ENCODE results near the gene TAF10.

TAF10 gene

DNA sequence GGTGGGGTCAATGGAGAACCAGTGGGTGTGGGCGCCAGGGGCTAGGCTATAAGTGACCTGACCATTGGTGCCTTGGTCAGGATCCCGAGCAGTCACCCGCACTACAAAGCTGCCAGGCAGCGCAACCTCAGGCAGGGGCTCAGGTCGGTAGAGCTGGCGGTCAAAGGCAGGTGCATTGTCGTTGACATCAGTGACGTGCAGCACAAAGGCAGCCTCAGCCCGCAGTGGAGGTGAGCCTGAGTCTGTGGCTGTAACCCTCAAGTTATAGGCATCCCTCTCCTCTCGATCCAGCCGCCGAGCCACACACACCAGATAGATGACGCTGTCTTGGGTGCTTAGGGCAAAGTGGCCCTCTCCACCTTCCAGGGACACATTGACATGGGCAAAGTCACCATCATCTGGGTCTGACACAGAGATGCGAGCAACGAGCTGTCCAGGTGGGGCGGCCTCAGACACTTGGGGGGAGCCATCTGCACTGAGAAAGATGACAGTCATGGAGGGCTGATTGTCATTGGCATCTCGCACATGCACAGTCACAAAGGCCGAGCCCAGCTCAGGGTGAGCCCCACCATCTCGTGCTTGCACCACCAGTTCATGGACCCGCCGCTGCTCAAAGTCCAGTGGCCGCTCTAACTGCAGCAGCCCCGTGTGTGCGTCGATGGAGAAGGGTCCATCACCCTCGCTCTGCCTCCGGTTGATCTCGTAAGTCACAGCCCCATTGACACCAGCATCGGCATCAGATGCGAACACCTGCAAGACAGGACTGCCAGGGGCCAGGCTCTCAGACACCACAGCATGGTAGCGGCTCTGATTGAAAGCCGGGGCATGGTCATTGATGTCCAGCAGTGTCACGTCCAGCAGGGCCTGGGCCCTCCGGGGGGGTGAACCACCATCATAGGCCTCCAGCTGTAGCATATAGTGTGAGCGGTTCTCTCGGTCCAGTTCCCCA is 28.3 kb upstream of the TAF10 start:
- no peak for DNase-seq (ENCODE audit: low read depth)

DNA sequence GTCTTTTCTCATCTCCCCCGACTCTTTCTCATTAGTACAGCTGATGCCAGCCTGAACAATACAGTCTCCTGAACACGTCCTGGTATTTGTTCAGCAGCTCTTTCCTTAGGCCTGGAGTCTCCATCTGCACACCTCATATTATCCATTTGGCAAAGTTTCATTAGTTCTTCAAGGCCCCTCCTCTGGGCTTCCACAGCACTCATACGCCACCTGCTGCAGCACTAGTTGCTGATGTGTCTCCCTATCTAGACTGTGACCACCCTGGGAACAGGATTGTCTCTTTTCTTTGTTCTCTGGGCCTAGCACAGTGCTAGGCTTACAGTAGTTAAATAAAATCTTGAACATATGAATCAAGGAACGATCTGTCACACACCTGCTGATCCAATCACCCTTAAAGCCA is 26.4 kb upstream of the TAF10 start:
- DNase-seq (ENCODE audit: low read depth), result no peak

DNA sequence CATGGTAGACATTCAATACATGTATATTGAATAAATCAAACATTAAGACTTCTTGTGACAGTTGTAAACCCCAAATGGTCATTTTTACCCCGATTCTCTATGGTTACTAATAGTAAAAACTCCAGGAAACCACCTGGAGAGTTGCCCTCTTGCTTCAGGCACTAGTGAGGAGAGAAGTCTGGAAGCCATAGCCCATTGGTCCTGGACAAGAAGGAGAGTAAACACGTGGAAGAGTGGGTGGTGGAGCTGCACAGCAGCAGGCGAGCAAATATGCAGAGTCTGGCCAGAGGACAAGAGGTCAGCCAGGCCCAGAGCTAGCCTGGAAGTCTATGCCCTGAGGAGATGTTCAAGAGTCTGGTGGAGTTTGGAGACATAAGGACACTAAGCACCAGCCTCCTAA is 25.9 kb upstream of the TAF10 start:
- DNase-seq (ENCODE audit: low read depth), result no peak

DNA sequence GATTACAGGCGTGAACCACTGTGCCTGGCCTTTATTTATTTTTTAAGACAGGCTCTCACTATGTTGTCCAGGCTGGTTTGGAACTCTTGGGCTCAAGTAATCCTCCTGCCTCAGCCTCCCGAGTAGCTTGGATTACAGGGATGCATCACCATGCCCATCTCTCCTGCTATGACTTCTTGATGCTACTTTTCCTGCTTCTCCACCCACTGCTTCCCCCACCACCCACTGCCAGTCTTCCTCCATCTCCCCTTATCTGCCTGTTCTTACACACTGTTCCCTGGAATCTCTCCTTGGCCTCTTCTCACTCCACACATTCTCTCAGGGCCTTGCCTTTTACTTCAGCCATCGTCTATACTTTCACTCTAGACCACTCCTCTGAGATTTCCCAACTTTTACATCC is 24.5 kb upstream of the TAF10 start:
- DNase-seq (ENCODE audit: low read depth), result no peak

DNA sequence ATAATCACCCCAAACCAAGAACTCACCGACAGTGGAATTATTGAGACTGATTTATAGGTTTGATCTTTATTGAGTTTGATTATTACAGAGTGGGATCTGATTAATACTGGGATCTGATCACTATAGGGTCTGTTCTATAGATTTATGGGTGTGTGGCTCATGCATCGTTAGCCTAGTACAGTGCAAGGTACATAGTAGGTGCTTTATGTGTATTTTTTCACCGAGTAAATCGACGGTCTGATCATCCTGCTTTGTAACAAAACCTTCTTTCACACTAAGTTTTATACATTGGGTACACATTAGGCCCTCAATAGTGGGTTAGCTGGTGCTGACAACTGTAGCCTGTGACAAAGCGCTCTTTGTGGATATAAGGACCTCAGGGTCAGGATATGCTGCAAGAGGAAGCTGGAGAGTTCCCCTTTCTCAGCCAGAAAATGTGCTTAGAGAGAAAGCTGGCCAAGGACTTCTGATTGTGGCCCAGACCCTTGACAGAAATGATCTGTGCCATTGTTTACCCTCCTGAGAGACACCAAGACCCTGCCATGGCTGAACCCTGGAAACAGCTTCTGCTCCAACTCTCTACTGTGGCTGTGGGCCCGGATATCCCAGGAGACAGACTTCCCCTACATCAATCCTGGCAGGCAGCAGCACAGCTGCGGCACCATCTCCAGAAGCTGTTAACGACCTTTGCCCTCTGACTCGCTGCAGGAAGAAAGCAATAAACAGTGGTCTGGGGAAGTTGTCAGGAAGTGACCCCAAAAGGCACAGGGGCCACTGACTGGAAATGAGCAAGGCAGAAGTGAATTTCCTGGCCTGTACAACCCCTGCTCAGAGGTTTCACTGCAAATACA is 23.3 kb upstream of the TAF10 start:
- DNase-seq (ENCODE audit: low read depth), result no peak

DNA sequence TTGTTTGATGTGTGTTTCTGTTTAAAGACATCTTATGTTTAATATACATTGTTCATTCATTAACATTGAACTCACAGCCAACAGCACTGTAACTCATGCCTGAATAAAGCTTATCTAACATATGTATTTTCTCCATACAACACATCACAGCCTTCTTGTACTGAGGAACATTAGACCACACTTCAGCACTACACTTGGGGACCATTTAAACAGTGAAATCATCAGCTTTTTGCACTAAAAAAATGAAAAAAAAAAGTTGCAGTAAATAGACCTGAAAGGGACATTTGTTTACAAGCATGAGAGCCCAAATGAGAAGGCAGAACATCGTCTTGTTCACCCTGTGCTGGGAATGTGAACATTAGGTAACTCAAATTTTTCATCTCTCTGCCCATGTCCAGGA is 22.5 kb upstream of the TAF10 start:
- DNase-seq (ENCODE audit: low read depth), result no peak

DNA sequence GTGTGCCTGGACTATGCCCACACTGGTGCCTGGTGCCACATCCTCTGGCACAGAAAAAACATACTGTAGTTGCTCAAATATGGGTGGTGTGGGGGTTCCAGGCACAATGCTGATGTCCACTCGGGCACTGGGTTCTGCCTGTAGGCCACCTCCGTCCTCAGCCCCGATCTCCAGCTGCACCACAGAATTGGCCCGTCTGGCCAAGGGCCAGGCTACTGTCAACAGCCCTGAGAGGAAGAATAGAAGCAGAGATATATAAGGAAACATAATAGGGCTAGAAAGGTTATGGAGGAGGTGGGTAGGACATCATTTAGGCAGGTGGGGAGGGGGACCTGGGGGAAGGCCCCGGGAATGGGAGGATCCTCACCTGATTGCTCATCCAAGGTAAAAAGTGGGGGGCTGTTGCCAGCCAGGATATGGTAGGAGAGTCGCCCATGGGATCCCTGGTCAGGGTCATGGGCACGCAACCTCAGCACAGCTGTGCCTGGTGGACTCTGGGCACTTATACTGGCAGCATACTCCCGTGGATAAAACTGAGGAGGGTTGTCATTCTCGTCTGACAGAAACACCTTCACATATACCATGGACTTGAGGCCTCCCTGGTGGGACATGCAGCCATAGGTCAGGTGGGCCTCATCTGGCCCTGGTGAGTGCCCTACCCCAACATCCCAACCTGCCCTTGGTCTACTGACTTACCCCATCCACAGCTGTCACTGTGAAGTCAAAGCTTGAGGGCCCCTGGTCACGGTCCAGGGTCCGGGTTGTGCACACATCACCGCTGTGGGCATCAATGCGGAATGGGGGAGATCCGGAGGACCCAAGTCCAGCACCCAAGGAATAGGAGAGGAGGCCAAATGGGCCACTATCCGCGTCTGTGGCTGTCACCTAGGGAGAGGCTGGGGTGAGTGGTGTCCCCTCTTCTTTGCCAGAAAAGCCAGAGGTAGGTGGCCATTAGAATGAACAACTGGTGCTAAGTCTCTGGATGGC is 21.7 kb upstream of the TAF10 start:
- DNase-seq (ENCODE audit: low read depth), result no peak

DNA sequence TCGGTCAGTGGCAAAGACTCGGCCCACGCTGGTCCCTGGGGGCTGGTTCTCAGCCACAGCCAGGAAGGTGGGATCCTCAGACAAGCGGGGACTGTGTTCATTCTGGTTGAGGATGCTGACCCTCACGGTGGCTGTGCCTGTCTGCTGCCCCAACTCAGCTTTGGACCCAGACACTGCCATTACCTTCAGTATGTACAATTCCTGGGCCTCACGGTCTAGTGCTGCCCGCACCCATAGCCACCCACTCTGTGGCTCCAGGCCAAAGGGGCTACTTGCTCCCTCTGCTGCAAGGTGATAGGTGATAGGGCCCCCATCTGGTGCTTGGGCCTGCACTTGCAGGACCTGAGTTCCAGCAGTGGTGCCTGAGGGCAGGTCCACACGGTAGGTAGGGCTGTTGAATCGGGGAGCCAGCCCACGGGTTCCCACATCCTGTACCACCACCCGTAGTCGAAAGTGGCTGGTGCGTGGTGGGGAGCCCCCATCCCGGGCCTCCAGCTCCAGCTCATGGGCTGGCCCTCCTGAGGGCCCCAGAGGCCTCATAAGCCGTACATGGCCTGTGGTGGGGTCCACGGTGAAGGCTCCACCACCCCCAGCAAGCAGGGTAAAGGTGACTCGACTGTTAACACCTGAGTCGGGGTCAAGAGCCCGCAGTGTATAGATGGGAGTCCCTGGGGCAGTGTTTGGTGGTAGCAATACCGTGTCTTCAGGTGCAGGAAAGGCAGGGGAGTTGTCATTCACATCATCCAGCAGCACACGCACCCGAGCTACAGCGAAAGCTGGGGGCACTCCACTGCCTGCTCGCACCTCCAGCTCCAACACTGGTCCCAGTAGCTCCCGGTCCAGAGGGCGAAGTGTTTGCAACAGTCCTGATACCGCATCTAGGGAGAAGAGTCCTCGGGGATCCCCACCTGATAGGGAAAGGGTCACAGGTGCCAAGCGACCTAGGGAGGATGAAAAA is 20.4 kb upstream of the TAF10 start:
- DNase-seq (ENCODE audit: low read depth), result no peak

DNA sequence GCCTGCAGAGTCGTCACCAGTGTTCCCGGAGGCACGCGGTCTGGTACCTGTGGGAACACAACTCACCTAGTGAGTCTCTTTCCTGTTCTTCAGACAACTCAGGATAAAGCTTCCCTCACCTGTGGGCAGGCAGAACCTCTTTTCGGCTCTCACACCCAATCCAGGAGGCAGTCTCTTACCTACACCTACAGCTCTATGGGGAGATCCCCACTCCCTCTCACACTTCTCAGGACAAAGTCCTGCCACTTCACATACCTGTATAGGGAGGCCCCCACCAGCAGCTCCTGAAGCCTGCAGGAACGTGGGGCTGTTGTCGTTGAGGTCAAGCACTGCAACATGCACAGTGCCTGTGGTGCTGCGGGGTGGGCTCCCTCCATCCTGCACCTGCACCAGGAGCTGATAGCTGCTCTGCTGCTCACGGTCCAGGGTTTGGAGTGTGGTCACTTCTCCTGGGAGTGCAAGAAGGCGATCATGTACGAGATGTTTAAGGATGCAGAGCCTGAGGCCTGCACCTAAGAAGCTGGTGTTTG is 19.4 kb upstream of the TAF10 start:
- no peak for DNase-seq (ENCODE audit: low read depth)

DNA sequence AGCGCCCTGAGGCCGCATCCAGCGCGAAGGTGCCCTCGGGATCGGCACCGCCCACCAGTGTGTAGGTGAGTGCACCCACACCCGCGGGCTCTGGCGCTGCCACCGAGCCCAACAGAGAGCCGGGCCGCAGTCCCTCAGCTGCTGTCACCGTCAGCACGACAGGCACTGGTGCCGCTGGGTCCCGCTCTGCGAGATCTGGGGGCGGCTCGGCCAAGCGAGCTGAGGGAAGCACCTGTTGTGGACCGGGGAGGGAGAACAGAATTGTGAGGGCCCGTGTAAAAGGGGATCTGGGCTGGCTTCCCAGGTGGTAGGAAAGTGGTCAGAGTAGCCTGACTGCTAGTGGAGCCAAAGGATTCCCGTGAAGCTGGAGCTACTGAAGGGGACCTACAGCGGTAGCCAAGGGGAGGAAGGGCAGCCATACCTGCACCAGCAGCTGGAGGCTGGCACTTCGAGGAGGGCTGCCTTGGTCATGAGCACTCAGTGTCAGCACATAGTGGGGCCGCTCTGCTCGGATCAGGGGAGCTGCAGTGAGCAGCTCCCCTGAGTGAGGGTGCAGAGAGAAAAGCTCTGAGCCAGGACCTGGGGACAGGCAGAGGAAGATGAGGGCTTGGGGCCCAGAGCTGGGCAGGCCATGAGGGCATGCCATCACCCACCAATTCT is 18.7 kb upstream of the TAF10 start:
- DNase-seq (ENCODE audit: low read depth), result no peak

DNA sequence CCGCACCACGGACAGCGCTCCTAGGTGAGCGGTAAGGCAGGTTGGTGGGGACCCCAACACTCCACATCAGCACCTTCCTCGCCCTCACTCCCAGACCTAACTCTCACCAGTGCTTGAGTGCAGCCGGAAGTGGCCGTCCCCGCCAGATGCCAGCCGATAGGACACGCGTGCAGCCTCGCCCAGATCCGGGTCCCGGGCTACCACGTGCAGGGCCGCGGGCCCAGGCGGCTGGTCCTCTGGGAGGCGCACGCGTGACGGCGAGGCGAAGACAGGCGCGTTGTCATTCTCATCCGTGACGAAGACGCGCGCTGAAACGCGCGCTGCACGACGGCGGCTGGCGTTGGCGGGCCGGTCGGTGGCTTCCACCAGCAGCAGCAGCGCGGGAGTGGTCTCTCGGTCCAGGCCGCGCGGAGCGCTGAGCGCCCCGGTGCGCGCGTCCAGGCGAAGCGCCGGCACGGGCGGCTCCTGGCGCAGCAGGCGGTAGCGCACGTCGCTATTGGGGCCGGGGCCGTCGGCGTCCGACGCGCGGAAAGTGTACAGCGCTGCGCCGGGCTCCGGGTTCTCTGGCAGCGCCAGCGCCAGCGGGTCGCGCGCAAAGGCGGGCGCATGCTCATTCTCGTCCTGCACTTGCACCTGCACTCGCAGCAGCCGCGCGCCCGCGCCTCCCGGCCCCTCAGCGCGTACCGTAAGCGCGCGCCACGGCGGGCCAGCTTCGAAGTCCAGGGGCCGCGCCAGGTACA is 18.0 kb upstream of the TAF10 start:
- no peak for DNase-seq (ENCODE audit: low read depth)

DNA sequence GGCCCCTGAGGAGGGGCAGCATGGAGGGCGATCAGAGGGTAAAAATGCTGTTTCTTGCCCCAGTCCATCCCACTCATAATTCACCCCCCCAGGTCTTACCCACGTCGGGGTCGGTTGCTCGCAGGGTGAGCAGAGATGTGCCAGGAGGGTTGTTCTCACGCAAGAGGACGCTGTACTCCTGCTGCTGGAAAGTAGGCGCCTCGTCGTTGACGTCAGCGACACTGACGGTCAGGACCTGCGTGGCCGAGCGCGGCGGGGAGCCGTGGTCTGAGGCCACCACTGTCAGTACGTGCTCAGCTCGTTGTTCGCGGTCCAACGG is 17.5 kb upstream of the TAF10 start:
- DNase-seq (ENCODE audit: low read depth), result no peak

DNA sequence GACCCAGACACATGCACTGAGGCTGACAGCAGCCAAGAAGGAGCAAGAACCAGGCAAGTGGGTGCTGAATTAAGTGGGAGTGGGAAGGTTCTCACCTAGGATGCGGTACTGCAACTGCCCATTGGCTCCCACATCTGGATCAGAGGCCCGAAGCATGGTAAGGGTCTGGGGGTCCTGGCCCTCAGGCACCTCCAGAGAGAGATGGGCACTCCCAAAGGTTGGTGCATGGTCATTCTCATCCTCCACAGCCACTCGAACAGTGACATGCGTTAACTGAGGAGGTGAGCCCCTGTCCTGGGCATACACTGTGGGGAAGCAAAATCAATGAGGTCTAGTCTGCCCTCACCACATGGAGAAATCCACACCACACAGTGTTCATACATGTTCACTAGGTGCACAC is 16.5 kb upstream of the TAF10 start:
- no peak for DNase-seq (ENCODE audit: low read depth)

DNA sequence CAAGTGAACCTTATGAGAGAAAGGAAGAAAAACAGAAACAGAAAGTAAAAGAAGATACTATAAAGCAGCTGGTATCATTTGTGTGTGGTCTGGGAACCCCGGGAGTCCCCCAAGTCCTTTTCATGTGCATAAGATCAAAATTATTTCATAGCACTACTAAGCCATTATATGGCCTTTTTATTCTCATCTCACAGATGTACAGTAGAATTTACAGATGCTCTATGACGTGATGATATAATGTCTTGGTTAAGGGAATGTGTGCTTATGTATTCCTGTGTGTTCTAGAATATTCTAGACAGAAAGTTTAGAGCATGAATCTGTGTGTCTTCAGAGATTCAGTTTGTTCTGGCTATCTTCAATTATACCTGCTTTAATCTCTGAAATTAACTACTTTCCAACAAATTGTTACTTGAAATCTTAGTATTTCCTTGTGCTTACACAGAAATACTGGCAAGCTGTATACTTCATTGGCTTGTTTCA is 15.8 kb upstream of the TAF10 start:
- DNase-seq (ENCODE audit: low read depth), result no peak

DNA sequence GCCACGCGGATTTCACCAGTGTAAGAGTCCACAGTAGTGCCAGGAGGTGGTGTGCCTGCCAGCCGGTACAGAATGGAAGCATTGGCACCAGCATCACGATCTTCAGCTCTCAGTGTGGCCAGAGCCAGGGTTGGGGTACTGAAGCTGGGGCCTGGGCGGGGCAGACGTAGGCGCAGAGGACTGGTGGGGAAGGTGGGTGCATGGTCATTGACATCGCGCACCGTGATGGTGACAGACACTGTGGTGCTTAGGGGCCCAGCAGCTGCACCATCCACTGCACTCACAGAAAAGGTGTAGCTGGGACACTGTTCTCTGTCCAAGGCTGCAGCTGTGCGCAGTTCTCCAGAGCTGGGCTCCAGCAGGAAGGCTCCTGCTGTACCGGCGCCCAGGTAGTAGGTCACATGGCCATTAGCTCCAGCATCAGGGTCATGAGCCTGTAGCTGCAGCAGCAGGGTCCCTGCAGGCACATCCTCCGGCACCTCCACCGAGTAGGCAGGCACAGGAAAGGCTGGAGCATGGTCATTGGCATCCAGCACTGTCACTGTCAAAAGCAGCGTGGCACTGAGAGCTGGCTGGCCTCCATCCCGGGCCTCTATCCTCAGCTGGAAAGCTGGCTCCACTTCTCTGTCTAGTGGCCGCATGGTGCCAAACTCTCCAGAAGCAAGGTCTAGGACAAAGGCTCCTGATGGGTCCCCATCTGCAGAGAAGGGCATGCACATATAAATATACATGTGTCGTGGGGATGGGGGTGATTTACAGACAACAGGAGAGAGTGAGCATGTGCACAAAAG is 15.2 kb upstream of the TAF10 start:
- no peak for DNase-seq (ENCODE audit: low read depth)

DNA sequence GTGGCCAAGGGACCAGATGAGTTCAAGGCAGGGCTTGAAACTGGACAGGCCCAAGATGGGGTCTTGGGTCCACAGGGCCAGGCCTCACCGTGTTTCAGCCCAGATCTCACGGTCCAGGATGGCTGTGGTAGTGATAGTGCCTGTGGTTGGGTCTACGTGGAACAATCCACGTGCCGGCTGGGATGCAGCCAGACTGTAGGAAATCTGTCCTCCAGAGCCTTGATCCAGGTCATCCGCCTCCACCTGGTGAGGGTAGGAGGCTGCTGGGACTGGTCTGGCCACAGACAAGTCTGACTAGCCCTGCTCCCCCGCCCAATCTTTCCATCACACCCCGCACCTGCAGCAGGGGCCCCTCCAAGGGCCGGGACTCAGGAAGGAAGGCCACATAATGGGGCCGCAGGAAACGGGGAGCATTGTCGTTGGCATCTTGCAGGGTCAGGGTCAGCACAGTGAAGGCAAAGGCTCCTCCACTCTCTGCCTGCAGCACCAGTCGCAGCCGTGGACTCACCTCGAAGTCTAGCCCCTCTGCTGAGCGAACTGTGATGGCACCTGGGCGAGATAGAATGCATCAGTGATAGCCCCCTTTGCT is 13.9 kb upstream of the TAF10 start:
- no peak for DNase-seq (ENCODE audit: low read depth)

DNA sequence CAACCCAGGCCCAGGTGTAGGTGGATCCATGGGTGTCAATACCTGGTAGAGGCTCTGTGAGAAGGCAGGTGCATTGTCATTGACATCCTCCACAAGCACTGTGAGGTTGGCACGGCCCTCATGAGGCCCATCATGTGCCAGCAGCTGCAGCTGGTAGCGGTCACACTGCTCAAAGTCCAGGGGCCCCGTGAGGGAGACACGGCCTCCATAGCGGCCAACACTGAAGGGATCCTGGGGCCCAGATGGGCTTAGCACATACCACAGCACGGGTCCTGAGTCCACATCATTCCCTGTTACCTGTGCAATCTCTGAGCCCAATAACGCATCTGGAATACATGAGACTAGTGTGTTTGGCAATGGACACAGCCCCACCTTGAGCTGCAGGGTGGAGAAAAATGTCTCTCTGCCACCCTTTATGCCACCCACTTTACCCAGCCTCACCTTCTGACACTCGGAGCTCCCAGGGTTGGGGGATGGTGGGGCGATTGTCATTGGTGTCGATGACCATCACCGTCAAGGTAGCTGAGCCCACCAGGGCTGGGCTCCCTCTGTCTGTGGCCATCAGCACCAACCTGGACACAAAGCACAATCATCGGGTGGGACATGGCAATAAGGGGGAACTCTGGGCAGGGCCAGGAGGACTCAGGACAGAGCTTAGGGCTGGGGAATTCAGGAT is 13.3 kb upstream of the TAF10 start:
- DNase-seq (ENCODE audit: low read depth), result no peak

All from non-pigmented ciliary epithelial cell (primary cell).